Glomerular visceral epithelial cell (primary cell): Measurements from ENCODE around the gene WHRN.

Experiments used
- DNase-seq: peaks from one replicate; pipeline ENCODE4 v3.0.0-alpha.2; 2016; ENCODE audit errors: extremely low spot score

The WHRN gene

GRCh38 chr9:114471157-114471556 is 34.1 kb downstream of the WHRN start:
- DNase-seq, result no peak

- no peak for DNase-seq
These were observed 34.7 kb downstream of the WHRN start for GRCh38 chr9:114470581-114470980.

GRCh38 chr9:114470121-114470520 is 35.2 kb downstream of the WHRN start:
- DNase-seq, result no peak

- DNase-seq, result no peak
These were observed 36.0 kb downstream of the WHRN start for GRCh38 chr9:114469091-114469853.

GRCh38 chr9:114467910-114468309 is 37.4 kb downstream of the WHRN start:
- DNase-seq, result no peak

- DNase-seq, result no peak
These were observed 38.0 kb downstream of the WHRN start for GRCh38 chr9:114467226-114467750.

- DNase-seq, result no peak
These were observed 39.1 kb downstream of the WHRN start for GRCh38 chr9:114465906-114466900.

GRCh38 chr9:114465417-114465816 is 39.9 kb downstream of the WHRN start:
- DNase-seq, result no peak

- no peak for DNase-seq
These were observed 40.8 kb downstream of the WHRN start for GRCh38 chr9:114464281-114465051.

GRCh38 chr9:114462791-114463190 is 42.5 kb downstream of the WHRN start:
- DNase-seq, result no peak

GRCh38 chr9:114461468-114461867 is 43.8 kb downstream of the WHRN start:
- no peak for DNase-seq

- no peak for DNase-seq
These were observed 44.6 kb downstream of the WHRN start for GRCh38 chr9:114460513-114461199.

- DNase-seq, result no peak
These were observed 45.8 kb downstream of the WHRN start for GRCh38 chr9:114459464-114459863.

- no peak for DNase-seq
These were observed 48.3 kb downstream of the WHRN start for GRCh38 chr9:114456929-114457328.

GRCh38 chr9:114454652-114455051 is 50.6 kb downstream of the WHRN start:
- DNase-seq, result no peak

- no peak for DNase-seq
These were observed 52.8 kb downstream of the WHRN start for GRCh38 chr9:114452219-114453165.

- DNase-seq, result no peak
These were observed 53.6 kb downstream of the WHRN start for GRCh38 chr9:114451707-114452031.

GRCh38 chr9:114450833-114451706 is 54.2 kb downstream of the WHRN start:
- no peak for DNase-seq

- DNase-seq, result no peak
These were observed 55.1 kb downstream of the WHRN start for GRCh38 chr9:114450181-114450580.
